Spleen (tissue), 11 donors: ENCODE data around the gene PANX2. TPM values are rescaled to one million over a fixed set of nuclear protein-coding genes. Genes with fewer than 3 reads are reported as not detected.
A peak's percentile ranks its signal among the peaks of the same experiment; 100 is the strongest.

Experiments
- DNase-seq: peaks from one replicate; pipeline ENCODE4 v3.0.0-alpha.2; 2020
- H3K27ac ChIP-seq, 8 donors: fragments of 200-600 bp; sonication (generic) in 7 of 8; 1 replicate in 4 of 8; 2 replicates in 4 of 8; pipeline versions ENCODE4 v1.5.0 to v1.8.0; 2016 to 2021; ENCODE audit warnings: inconsistent platforms in 4 of 8, mild to moderate bottlenecking in 4 of 8, moderate library complexity in 1 of 8
- H3K27me3 ChIP-seq, 7 donors: fragments of 200-600 bp; sonication (generic) in 6 of 7; replicated peaks in 1 of 7; 1 replicate in 4 of 7; 2 replicates in 3 of 7; pipeline versions ENCODE4 v1.5.0 to v1.8.0; 2016 to 2021; ENCODE audit warnings: inconsistent platforms in 3 of 7, mild to moderate bottlenecking in 1 of 7
- H3K36me3 ChIP-seq, 6 donors: fragments of 200-600 bp; sonication (generic) in 5 of 6; 1 replicate in 4 of 6; 2 replicates in 2 of 6; pipeline versions ENCODE4 v1.5.0 to v1.8.0; 2016 to 2021; ENCODE audit warnings: inconsistent platforms in 2 of 6
- H3K4me1 ChIP-seq, 6 donors: fragments of 200-600 bp; sonication (generic) in 5 of 6; 1 replicate in 3 of 6; 2 replicates in 3 of 6; pipeline versions ENCODE4 v1.5.0 to v1.8.0; 2016 to 2021; ENCODE audit warnings: inconsistent platforms in 3 of 6
- H3K4me3 ChIP-seq, 8 donors: fragments of 200-600 bp; sonication (generic) in 7 of 8; 1 replicate in 4 of 8; 2 replicates in 4 of 8; pipeline versions ENCODE4 v1.5.0 to v1.8.0; 2016 to 2021; ENCODE audit warnings: inconsistent platforms in 4 of 8, mild to moderate bottlenecking in 4 of 8, moderate library complexity in 2 of 8
- H3K9me3 ChIP-seq, 8 donors: fragments of 200-600 bp; sonication (generic) in 7 of 8; 1 replicate in 4 of 8; 2 replicates in 4 of 8; pipeline versions ENCODE4 v1.5.0 to v1.8.0; 2016 to 2021; ENCODE audit warnings: inconsistent platforms in 4 of 8
- CTCF ChIP-seq, 11 experiments: fragments of 200-600 bp in 7 of 11; fragments of 450-650 bp in 4 of 11; sonication (generic) in 4 of 11; IDR thresholded peaks in 8 of 11; conservative IDR thresholded peaks in 3 of 11; 1 replicate in 7 of 11; 2 replicates in 4 of 11; pipeline versions ENCODE4 v1.4.0 to v1.8.0; 2016 to 2021; ENCODE audit warnings: antibody characterized with exemption in 11 of 11, inconsistent platforms in 4 of 11, mild to moderate bottlenecking in 1 of 11
- POLR2A ChIP-seq, 3 donors: fragments of 450-650 bp; IDR thresholded peaks; one replicate each; pipeline ENCODE4 v1.5.1; 2017; ENCODE audit warnings: antibody characterized with exemption in 3 of 3, mild to moderate bottlenecking in 1 of 3
- POLR2AphosphoS5 ChIP-seq, 3 donors: sonication (generic); formaldehyde crosslinking; IDR thresholded peaks; one replicate each; pipeline ENCODE4 v1.5.1; 2017; ENCODE audit warnings: antibody characterized with exemption in 3 of 3
- WGBS, 5 donors: extraction: QIAGEN DNeasy Blood & Tissue Kit in 3 of 5; methylation state at CpG; one replicate each; pipeline versions ENCODE4 v1.1.5 to v1.1.7; 2013 to 2018; 5-methylcytosine and 5-hydroxymethylcytosine counted together
- intact Hi-C: fragments of 100-400 bp; cut with DNase I; formaldehyde crosslinking; loops from one replicate; pipeline ENCODE4 v1.15.0; 2023; ENCODE audit warnings: low total_unique reads
- polyA plus RNA-seq, 3 donors: library from polyadenylated mRNA; stranded (reverse); fragments of 200-250 nt; gene quantifications; one replicate each; pipeline ENCODE4 v1.2.1, GENCODE V29; 2013
- total RNA-seq, 7 donors: library from RNA; depleted of rRNA in 3 of 7; stranded (reverse); fragments of >200 nt in 3 of 7; fragmentation: NEBNext Ultra II Directional in 4 of 7; extraction: Animal tissue kit (Norgen Biotek cat#: 25700) in 4 of 7; gene quantifications; one replicate each; pipeline versions ENCODE4 v1.1.0 to v1.2.1, GENCODE V29; 2016 to 2021
- donor health status: healthy with polysubstance abuse.
- donor health status: DM: no; HTN: no; CAD: no; lungs with moderate emphysema.
- donor health status: DM: no; HTN: no; CAD: no.
- donor health status: Bipolar disorder and iron deficiency.
- donor health status: healthy.
- donor health status: DM: no; HTN: no; CAD: no.
- donor health status: DM: yes; HTN: yes; CAD: no.

PANX2 gene
- total and polyA plus RNA-seq, 10 donors: 0.11 to 4.6 (median 1.6) TPM

GRCh38 chr22:50148166-50148500, 22.4 kb upstream of the PANX2 start:
- TF ChIP-seq POLR2AphosphoS5 (IDR thresholded peaks at IDR 0.05): no peak
- TF ChIP-seq POLR2A (IDR thresholded peaks at IDR 0.05): no peak
- TF ChIP-seq CTCF (IDR thresholded peaks at IDR 0.05 in 8 of 11, conservative IDR thresholded peaks at IDR 0.05 in 3 of 11): no peak
- Histone ChIP-seq H3K27ac (no peak overlapping the region), H3K27me3 (peaks cover 0 to 31% (median 0%) of the 10 kb centered on the region in 7 donors), H3K4me1 (peaks cover 0 to 31% (median 9%) of the 10 kb centered on the region in 6 donors), H3K9me3 (no peaks in the 10 kb centered on the region), H3K4me3 (no peak overlapping the region), H3K36me3 (no peaks in the 10 kb centered on the region)
- WGBS, 5 donors: 71 to 87% (median 80%) methylated on average over 10 to 12 of the region's 12 CpGs
- intact Hi-C loops: no loop called here
- no peak for DNase-seq

- Histone ChIP-seq H3K4me3 (no peak overlapping the region), H3K36me3 (no peaks in the 10 kb centered on the region), H3K9me3 (no peaks in the 10 kb centered on the region), H3K27ac (no peak overlapping the region), H3K4me1 (peaks cover 0 to 28% (median 9%) of the 10 kb centered on the region in 6 donors), H3K27me3 (peaks cover 0 to 24% (median 0%) of the 10 kb centered on the region in 7 donors)
- intact Hi-C loops: no loop called here
- 29 to 41% (median 36%) methylated on average over 19 to 22 of the region's 22 CpGs for WGBS, 5 donors
- DNase-seq: peak; percentile 93
- peak; percentile 71 to 96 (median 88) for TF ChIP-seq CTCF (IDR thresholded peaks at IDR 0.05 in 8 of 11, conservative IDR thresholded peaks at IDR 0.05 in 3 of 11)
- TF ChIP-seq POLR2A (IDR thresholded peaks at IDR 0.05): no peak
- TF ChIP-seq POLR2AphosphoS5 (IDR thresholded peaks at IDR 0.05): peak; percentile 40 to 61 (median 51)
These were observed 21.4 kb upstream of the PANX2 start for GRCh38 chr22:50148991-50149721.

GRCh38 chr22:50150161-50151129, 20.1 kb upstream of the PANX2 start:
- intact Hi-C loops: loop anchor here (5.0 kb wide), 1 partner anchor 57 kb away; no protein-coding TSS in a partner anchor

More at GRCh38 chr22:50150161-50151129, 20.1 kb upstream of the PANX2 start:
- DNase-seq: no peak
- Histone ChIP-seq H3K27ac (no peak overlapping the region), H3K36me3 (no peaks in the 10 kb centered on the region), H3K27me3 (peaks cover 0 to 23% (median 0%) of the 10 kb centered on the region in 7 donors), H3K4me3 (no peak overlapping the region), H3K9me3 (no peaks in the 10 kb centered on the region), H3K4me1 (peaks cover 0 to 28% (median 9%) of the 10 kb centered on the region in 6 donors)
- TF ChIP-seq POLR2A (IDR thresholded peaks at IDR 0.05) (no peak), CTCF (IDR thresholded peaks at IDR 0.05 in 8 of 11, conservative IDR thresholded peaks at IDR 0.05 in 3 of 11) (no peak), POLR2AphosphoS5 (IDR thresholded peaks at IDR 0.05) (no peak)
- WGBS, 5 donors: 80 to 92% (median 89%) methylated on average over 27 to 35 of the region's 35 CpGs
